ENCODE data around the gene WDR64. TPM values are rescaled to one million over a fixed set of nuclear protein-coding genes. Genes with fewer than 3 reads are reported as not detected.
A peak's percentile ranks its signal among the peaks of the same experiment; 100 is the strongest.

WDR64 gene
- total and polyA plus RNA-seq, 2 of the 4 experiments (the other 2 are of a cell fraction) = not detected

DNA sequence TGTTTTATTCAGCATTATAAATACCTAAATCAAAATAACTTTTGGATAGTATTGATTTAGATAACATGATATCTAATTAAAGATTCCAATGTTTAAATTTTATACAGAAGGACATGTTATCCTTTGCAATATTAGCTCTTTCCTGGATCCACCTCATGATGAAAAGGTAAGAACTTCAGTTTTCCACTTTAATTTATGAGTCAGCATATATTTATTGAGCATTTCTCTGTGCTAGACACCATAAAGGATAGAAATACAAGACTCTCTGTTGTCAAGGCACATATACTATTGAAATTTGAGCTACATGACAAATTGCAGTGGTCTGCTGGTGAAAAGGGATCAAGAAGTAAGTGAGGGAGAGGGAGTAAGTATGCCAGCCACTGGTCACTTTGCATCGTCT is 127.8 kb downstream of the WDR64 start:
- no TSS peak for BruUV-seq (replicated peaks)
- no peak for ATAC-seq (ENCODE audit: low read depth)
- H4K5ac ChIP-seq (ENCODE audit: low read depth, low read length) = no peak overlapping the region
- ChIA-PET CTCF (interaction anchor here (1.2 to 1.6 kb wide), 2 partner anchors 9 to 14 kb away, joined by 4 read pairs; no protein-coding TSS in a partner anchor), POLR2A (ENCODE audit: unreplicated experiment) (no interaction called here)
- no peak overlapping the region for H3K4me3 ChIP-seq (ENCODE audit: insufficient read depth, low read depth, low read length)
- no peak overlapping the region for H3K56ac ChIP-seq (ENCODE audit: extremely low read depth, insufficient read depth, low read length)
- H2BK120ac ChIP-seq (ENCODE audit: low read depth, low read length) = no peak overlapping the region
- no peaks in the 10 kb centered on the region for H3K36me3 ChIP-seq (ENCODE audit: control insufficient read depth, insufficient read depth, low read length)
- TF ChIP-seq BHLHE40 (IDR thresholded peaks at IDR 0.05; ENCODE audit: low read depth, low read length) = no peak
- TF ChIP-seq MAFK (IDR thresholded peaks at IDR 0.05; ENCODE audit: low read depth, low read length) = peak; percentile 60
- WGBS, 2 experiments (ENCODE audit: extremely low coverage in 2 of 2, insufficient read length in 1 of 2) = no CpG with 5 or more reads among the region's 1 CpG
- no peak overlapping the region for H3K4ac ChIP-seq (ENCODE audit: low read depth, low read length)
- H3K4me1 ChIP-seq (ENCODE audit: control insufficient read depth, insufficient read depth, low read length) = no peaks in the 10 kb centered on the region
- H4K8ac ChIP-seq (ENCODE audit: low read depth in 2 of 2, low read length in 2 of 2) = no peak overlapping the region
- no peak for DNase-seq
- H2AK9ac ChIP-seq (replicated peaks; ENCODE audit: low read depth, low read length, poor library complexity) = no peak overlapping the region
- no peak overlapping the region for H2BK5ac ChIP-seq (ENCODE audit: low read depth, low read length, poor library complexity, severe bottlenecking)
- H2AK5ac ChIP-seq (ENCODE audit: low read depth, low read length) = no peak overlapping the region
- no peaks in the 10 kb centered on the region; the same call in 1 of the 2 replicates for H3K27me3 ChIP-seq (ENCODE audit: control insufficient read depth, insufficient read depth, low read length)
- no peak overlapping the region for H3K18ac ChIP-seq (ENCODE audit: low read depth, low read length)
- H3K14ac ChIP-seq (replicated peaks; ENCODE audit: low read depth, low read length) = no peak overlapping the region
- in situ Hi-C loops (cut with MboI; ENCODE audit: low sequenced_read_pairs) = no loop called here
- H3K9ac ChIP-seq (ENCODE audit: low read depth, low read length) = no peak overlapping the region
- H2BK15ac ChIP-seq (ENCODE audit: low read depth, low read length) = no peak overlapping the region
- H3K9me1 ChIP-seq (ENCODE audit: insufficient read depth, low read length) = no peaks in the 10 kb centered on the region
- no peak overlapping the region for H3K27ac ChIP-seq (ENCODE audit: insufficient read depth, low read length)
- H3K4me2 ChIP-seq (ENCODE audit: low read depth, low read length) = no peak overlapping the region
- H2BK20ac ChIP-seq (ENCODE audit: low read depth, low read length) = no peak overlapping the region
- dilution Hi-C loops (cut with HindIII; ENCODE audit: low sequenced_read_pairs, unreplicated experiment) = no loop called here
- no peak overlapping the region for H2AFZ ChIP-seq (replicated peaks; ENCODE audit: low read length, poor library complexity)
- no peaks in the 10 kb centered on the region for H3K79me1 ChIP-seq (ENCODE audit: low read depth in 1 of 2, low read length in 2 of 2)
- no peak overlapping the region for H3K23ac ChIP-seq (ENCODE audit: low read depth, low read length)
- H3K9me3 ChIP-seq (ENCODE audit: control insufficient read depth, insufficient read depth, low read length) = no peaks in the 10 kb centered on the region
- H4K20me1 ChIP-seq (ENCODE audit: insufficient read depth, low read length) = no peaks in the 10 kb centered on the region
- intact Hi-C loops (cut with micrococcal nuclease) = no loop called here
- H4K91ac ChIP-seq (ENCODE audit: insufficient read depth, low read depth, low read length) = no peak overlapping the region
